H1 (cell line): ENCODE measurements around the gene COLEC12. TPM values are rescaled to one million over a fixed set of nuclear protein-coding genes. Genes with fewer than 3 reads are reported as not detected.

Experiments used
- CTCF ChIA-PET: fragments of 300-600 bp; sonication (Branson Sonifier 250); formaldehyde crosslinking; loops from one replicate; lab custom pipeline; 2021; ENCODE audit not compliant: partially characterized antibody; lab: Charles Lee
- POLR2A ChIA-PET: fragments of 300-600 bp; sonication (Branson Sonifier 250); formaldehyde crosslinking; loops from one replicate; lab custom pipeline; 2021; ENCODE audit warnings: inconsistent platforms; ENCODE audit not compliant: partially characterized antibody; lab: Charles Lee
- DNase-seq, 2 experiments: peaks; one replicate each; pipeline versions ENCODE4 v3.0.0 to v3.0.0-alpha.2; 2010 to 2022; ENCODE audit warnings: low spot score in 2 of 2, low read depth in 1 of 2, mixed read lengths in 1 of 2
- FAIRE-seq: peaks from 2 replicates; lab custom pipeline; 2011; peaks lifted over from hg19 to GRCh38; lab: Jason Lieb, UNC
- H2AFZ ChIP-seq: 2 replicates; pipeline ENCODE4 v1.8.1; 2012; ENCODE audit warnings: low read length, inconsistent platforms
- H2AK5ac ChIP-seq: 2 replicates; pipeline ENCODE4 v1.6.1; 2013; ENCODE audit warnings: low read depth, low read length
- H2BK120ac ChIP-seq: replicated peaks from 2 replicates; pipeline ENCODE3; 2013; ENCODE audit warnings: low read depth, low read length, inconsistent platforms
- H2BK12ac ChIP-seq: 2 replicates; pipeline ENCODE4 v1.6.1; 2013; ENCODE audit warnings: low read depth, low read length
- H2BK15ac ChIP-seq: 2 replicates; pipeline ENCODE4 v1.6.1; 2013; ENCODE audit warnings: low read length
- H2BK20ac ChIP-seq: 2 replicates; pipeline ENCODE4 v1.6.1; 2013; ENCODE audit warnings: low read length
- H2BK5ac ChIP-seq: 2 replicates; pipeline ENCODE4 v1.6.1; 2013; ENCODE audit warnings: low read depth, low read length
- H3K14ac ChIP-seq: 2 replicates; pipeline ENCODE4 v1.6.1; 2013; ENCODE audit warnings: inconsistent platforms; ENCODE audit not compliant: insufficient read length
- H3K18ac ChIP-seq: 2 replicates; pipeline ENCODE4 v1.6.1; 2013; ENCODE audit warnings: low read length; ENCODE audit errors: extremely low read depth
- H3K23ac ChIP-seq: 2 replicates; pipeline ENCODE4 v1.6.1; 2013; ENCODE audit warnings: inconsistent platforms; ENCODE audit not compliant: insufficient read length
- H3K23me2 ChIP-seq: 2 replicates; pipeline ENCODE4 v1.6.1; 2013; ENCODE audit warnings: low read depth, low read length
- H3K27ac ChIP-seq: 2 replicates; pipeline ENCODE4 v1.6.1; 2011; ENCODE audit warnings: low read depth, low read length, inconsistent platforms
- H3K27me3 ChIP-seq, 4 experiments: replicated peaks in 1 of 4; 1 replicate in 1 of 4; 2 replicates in 3 of 4; pipeline versions ENCODE4 v1.6.1 to v1.8.1; 2011 to 2013; ENCODE audit warnings: low read length in 3 of 4, mild to moderate bottlenecking in 3 of 4, inconsistent platforms in 2 of 4, mixed read lengths in 2 of 4, moderate library complexity in 1 of 4; ENCODE audit not compliant: control insufficient read depth in 3 of 4, insufficient read depth in 3 of 4; ENCODE audit errors: extremely low read depth in 1 of 4
- H3K36me3 ChIP-seq, 4 experiments: 2 replicates each; pipeline versions ENCODE4 v1.6.1 to v1.8.1; 2011 to 2013; ENCODE audit warnings: mild to moderate bottlenecking in 4 of 4, low read length in 3 of 4, moderate library complexity in 2 of 4, control low read depth in 1 of 4, inconsistent platforms in 1 of 4; ENCODE audit not compliant: insufficient read depth in 4 of 4, control insufficient read depth in 2 of 4
- H3K4ac ChIP-seq: replicated peaks from 2 replicates; pipeline ENCODE3; 2013; ENCODE audit warnings: low read length, low read depth, mixed read lengths, inconsistent platforms; ENCODE audit not compliant: insufficient read length
- H3K4me1 ChIP-seq, 4 experiments: replicated peaks in 1 of 4; 1 replicate in 1 of 4; 2 replicates in 3 of 4; pipeline versions ENCODE4 v1.6.1 to v1.8.1; 2011 to 2013; ENCODE audit warnings: low read length in 3 of 4, inconsistent platforms in 2 of 4, mixed read lengths in 1 of 4; ENCODE audit not compliant: insufficient read depth in 4 of 4, control insufficient read depth in 3 of 4
- H3K4me2 ChIP-seq, 2 experiments: 2 replicates each; pipeline versions ENCODE4 v1.6.1 to v1.8.1; 2011 to 2013; ENCODE audit warnings: low read depth in 2 of 2, low read length in 2 of 2, control low read depth in 1 of 2, inconsistent platforms in 1 of 2, mild to moderate bottlenecking in 1 of 2; ENCODE audit not compliant: insufficient read depth in 1 of 2
- H3K4me3 ChIP-seq, 4 experiments: fragments of 200-600, 300-600 bp in 1 of 4; sonication (generic), shearing (Covaris generic), sonication (Bioruptor Twin) in 1 of 4; 2 replicates each; pipeline versions ENCODE4 v1.5.1 to v1.8.1; 2011 to 2016; ENCODE audit warnings: low read length in 4 of 4, low read depth in 3 of 4, control low read depth in 2 of 4, inconsistent platforms in 2 of 4, mild to moderate bottlenecking in 2 of 4, mixed read lengths in 1 of 4, moderate library complexity in 1 of 4; ENCODE audit not compliant: insufficient read depth in 2 of 4; ENCODE audit errors: extremely low read depth in 1 of 4
- H3K56ac ChIP-seq: replicated peaks from 2 replicates; pipeline ENCODE3; 2013; ENCODE audit warnings: low read depth, mild to moderate bottlenecking, mixed read lengths, low read length, inconsistent platforms; ENCODE audit not compliant: insufficient read length
- H3K79me1 ChIP-seq: 2 replicates; pipeline ENCODE4 v1.6.1; 2013; ENCODE audit warnings: low read depth, low read length, control low read depth
- H3K79me2 ChIP-seq, 2 experiments: 2 replicates each; pipeline versions ENCODE4 v1.6.1 to v1.8.1; 2012 to 2013; ENCODE audit warnings: low read length in 2 of 2, mild to moderate bottlenecking in 2 of 2, inconsistent platforms in 1 of 2; ENCODE audit not compliant: insufficient read depth in 2 of 2, control insufficient read depth in 1 of 2
- H3K9ac ChIP-seq, 4 experiments: replicated peaks in 1 of 4; 1 replicate in 1 of 4; 2 replicates in 3 of 4; pipeline versions ENCODE4 v1.6.1 to v1.8.1; 2011 to 2013; ENCODE audit warnings: low read depth in 3 of 4, low read length in 3 of 4, control low read depth in 2 of 4, mild to moderate bottlenecking in 2 of 4, moderate library complexity in 2 of 4, inconsistent platforms in 1 of 4; ENCODE audit errors: extremely low read depth in 1 of 4
- H3K9me3 ChIP-seq, 2 experiments: 2 replicates each; pipeline versions ENCODE4 v1.6.1 to v1.8.1; 2012 to 2013; ENCODE audit warnings: mild to moderate bottlenecking in 2 of 2, moderate library complexity in 2 of 2, control low read depth in 1 of 2, inconsistent platforms in 1 of 2, low read depth in 1 of 2, low read length in 1 of 2, mixed read lengths in 1 of 2; ENCODE audit not compliant: insufficient read depth in 2 of 2
- H4K20me1 ChIP-seq, 2 experiments: replicated peaks in 1 of 2; 2 replicates each; pipeline versions ENCODE3 to v1.8.1; 2011 to 2013; ENCODE audit warnings: inconsistent platforms in 2 of 2, low read length in 2 of 2, mild to moderate bottlenecking in 1 of 2; ENCODE audit not compliant: insufficient read depth in 2 of 2, control insufficient read depth in 1 of 2
- H4K5ac ChIP-seq: 2 replicates; pipeline ENCODE4 v1.6.1; 2013; ENCODE audit warnings: low read length, low read depth, mixed read lengths, inconsistent platforms; ENCODE audit not compliant: insufficient read length
- H4K8ac ChIP-seq: 2 replicates; pipeline ENCODE4 v1.8.0; 2013; ENCODE audit warnings: mild to moderate bottlenecking, moderate library complexity, low read length, inconsistent platforms; ENCODE audit not compliant: insufficient read depth; ENCODE audit errors: extremely low read depth
- H4K91ac ChIP-seq: replicated peaks from 2 replicates; pipeline ENCODE3; 2013; ENCODE audit warnings: low read length, mixed read lengths, inconsistent platforms; ENCODE audit not compliant: insufficient read length
- ATF3 ChIP-seq: IDR thresholded peaks from 2 replicates; pipeline ENCODE4 v1.6.1; 2011; ENCODE audit warnings: low read depth, mild to moderate bottlenecking, low read length; ENCODE audit not compliant: insufficient read depth
- BRCA1 ChIP-seq: IDR thresholded peaks from 2 replicates; pipeline ENCODE4 v1.6.1; 2012; ENCODE audit warnings: low read depth, low read length, improper control_type of control experiment
- CEBPB ChIP-seq: IDR thresholded peaks from 2 replicates; pipeline ENCODE4 v1.6.1; 2012; ENCODE audit warnings: low read depth, low read length
- HDAC6 ChIP-seq: IDR thresholded peaks from one replicate; pipeline ENCODE4 v1.7.1; 2012; ENCODE audit warnings: low read depth, mild to moderate bottlenecking, inconsistent platforms, low read length, moderate library complexity
- JUN ChIP-seq: IDR thresholded peaks from 2 replicates; pipeline ENCODE4 v1.6.1; 2011; ENCODE audit warnings: low read depth, mild to moderate bottlenecking, improper control_type of control experiment, low read length
- MAX ChIP-seq: IDR thresholded peaks from 2 replicates; pipeline ENCODE4 v1.6.1; 2012; ENCODE audit warnings: inconsistent platforms
- NANOG ChIP-seq: IDR thresholded peaks from 2 replicates; pipeline ENCODE4 v1.6.1; 2011; ENCODE audit warnings: low read length, low read depth, mild to moderate bottlenecking, inconsistent platforms; ENCODE audit not compliant: insufficient read depth, poor library complexity, severe bottlenecking
- NRF1 ChIP-seq: IDR thresholded peaks from 2 replicates; pipeline ENCODE4 v1.6.1; 2011; ENCODE audit warnings: mild to moderate bottlenecking, low read depth, low read length, improper control_type of control experiment
- RFX5 ChIP-seq: IDR thresholded peaks from 2 replicates; pipeline ENCODE4 v1.6.1; 2011; ENCODE audit warnings: low read depth, low read length, improper control_type of control experiment, borderline replicate concordance
- RXRA ChIP-seq: IDR thresholded peaks from 2 replicates; pipeline ENCODE4 v1.6.1; 2011; ENCODE audit warnings: low read depth, mild to moderate bottlenecking, low read length, moderate library complexity; ENCODE audit not compliant: insufficient read depth
- SIRT6 ChIP-seq: IDR thresholded peaks from one replicate; pipeline ENCODE4 v1.7.1; 2012; ENCODE audit warnings: low read length, inconsistent platforms
- TBP ChIP-seq: IDR thresholded peaks from 2 replicates; pipeline ENCODE4 v1.6.1; 2011; ENCODE audit warnings: low read depth, low read length, improper control_type of control experiment
- WGBS, 2 experiments: shearing (Covaris generic) in 1 of 2; methylation state at CpG; one replicate each; pipeline versions ENCODE4 v1.1.6 to v1.1.7; 2013 to 2015; ENCODE audit warnings: low lambda C conversion rate in 2 of 2, mixed read lengths in 2 of 2, inconsistent platforms in 1 of 2, low coverage in 1 of 2, missing lambda C conversion rate in 1 of 2; ENCODE audit not compliant: insufficient replicate concordance in 2 of 2, insufficient coverage in 1 of 2, insufficient read length in 1 of 2; ENCODE audit errors: extremely low coverage in 1 of 2, missing lambda C conversion rate in 1 of 2; 5-methylcytosine and 5-hydroxymethylcytosine counted together
- polyA plus RNA-seq, 7 experiments: library from polyadenylated mRNA; depleted of rRNA in 3 of 7; stranded (reverse) in 5 of 7; unstranded in 2 of 7; fragments of >200 nt in 5 of 7; fragments of 200-250 nt in 2 of 7; gene quantifications; 1 replicate in 5 of 7; 2 replicates in 1 of 7; 4 replicates in 1 of 7; pipeline versions ENCODE4 v1.2.1 to v1.2.3, GENCODE V29; 2011 to 2013; ENCODE audit warnings: missing spikeins in 2 of 7, mixed read lengths in 2 of 7
- total RNA-seq: library from RNA; stranded (reverse); fragmentation: NEBNext Ultra II Directional; extraction: Animal tissue kit (Norgen Biotek cat#: 25700); gene quantifications from 2 replicates; pipeline ENCODE4 v1.2.1, GENCODE V29; 2021

The COLEC12 gene
- total and polyA plus RNA-seq, 2 of the 8 experiments (the other 6 are each of a cell fraction or from before 2014, with no cell fraction given): 0.44 to 2.3 TPM

DNA sequence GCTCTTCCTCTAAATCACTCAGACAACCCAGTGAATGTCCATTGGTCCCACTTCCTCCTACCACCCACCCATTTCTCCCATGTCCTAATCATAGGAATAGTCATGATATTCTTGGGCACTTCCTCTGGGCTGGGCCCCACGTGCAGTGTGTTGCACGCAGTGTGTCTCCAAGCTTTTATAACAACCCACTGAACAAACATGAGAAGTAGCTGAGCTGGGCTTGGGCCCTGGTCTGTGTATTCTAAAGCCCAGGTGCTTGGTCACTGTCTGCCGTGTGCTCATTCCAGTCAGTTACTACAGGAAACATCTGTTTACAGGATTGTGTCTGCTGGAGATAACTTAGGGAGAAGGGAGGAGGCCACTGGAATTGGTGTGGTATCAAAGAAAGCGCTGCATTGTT lies 168.5 kb downstream of the COLEC12 start:
- H3K4me2 ChIP-seq: no peak overlapping the region
- no peak overlapping the region for H2BK20ac ChIP-seq
- no peaks in the 10 kb centered on the region for H3K4me1 ChIP-seq
- H4K91ac ChIP-seq: no peak overlapping the region
- no peaks in the 10 kb centered on the region for H3K27me3 ChIP-seq
- ChIA-PET POLR2A (no interaction called here), CTCF (interaction anchor here (1.3 kb wide), 1 partner anchor 10 kb away, joined by 3 read pairs; no protein-coding TSS in a partner anchor)
- H3K14ac ChIP-seq: no peak overlapping the region
- H3K23me2 ChIP-seq: no peaks in the 10 kb centered on the region
- no peak overlapping the region for H3K18ac ChIP-seq
- H2BK120ac ChIP-seq: no peak overlapping the region
- no peaks in the 10 kb centered on the region for H3K79me1 ChIP-seq
- no peak overlapping the region for H2BK15ac ChIP-seq
- H4K8ac ChIP-seq: no peak overlapping the region
- DNase-seq (no peak), FAIRE-seq (no peak)
- H3K4ac ChIP-seq: no peak overlapping the region
- no peak overlapping the region for H3K27ac ChIP-seq
- H3K23ac ChIP-seq: no peak overlapping the region
- no peak overlapping the region for H2AK5ac ChIP-seq
- H3K79me2 ChIP-seq: no peaks in the 10 kb centered on the region
- H3K56ac ChIP-seq: no peak overlapping the region
- 92% methylated on average over 4 of the region's 4 CpGs; no CpG with 5 or more reads in 1 of the 2 experiments for WGBS, 2 experiments
- H4K5ac ChIP-seq: no peak overlapping the region
- no peak for TF ChIP-seq BRCA1
- TF ChIP-seq NRF1: no peak
- TF ChIP-seq SIRT6: no peak
- no peak for TF ChIP-seq RXRA
- TF ChIP-seq RFX5: no peak
- TF ChIP-seq MAX: no peak
- no peak for TF ChIP-seq NANOG
- TF ChIP-seq JUN: no peak
- no peak for TF ChIP-seq CEBPB
- TF ChIP-seq ATF3: no peak
- no peak for TF ChIP-seq HDAC6
- no peak for TF ChIP-seq TBP
- TF ChIP-seq, all 59 proteins: peak for 0
- H2BK5ac ChIP-seq: no peak overlapping the region
- no peak overlapping the region for H3K9ac ChIP-seq
- no peaks in the 10 kb centered on the region for H3K9me3 ChIP-seq
- H2BK12ac ChIP-seq: no peak overlapping the region
- H2AFZ ChIP-seq: no peak overlapping the region
- H3K36me3 ChIP-seq: no peaks in the 10 kb centered on the region
- H3K4me3 ChIP-seq: no peak overlapping the region
- H4K20me1 ChIP-seq: no peaks in the 10 kb centered on the region
